ENCODE data around the gene PIK3R2.

PIK3R2 gene

DNA sequence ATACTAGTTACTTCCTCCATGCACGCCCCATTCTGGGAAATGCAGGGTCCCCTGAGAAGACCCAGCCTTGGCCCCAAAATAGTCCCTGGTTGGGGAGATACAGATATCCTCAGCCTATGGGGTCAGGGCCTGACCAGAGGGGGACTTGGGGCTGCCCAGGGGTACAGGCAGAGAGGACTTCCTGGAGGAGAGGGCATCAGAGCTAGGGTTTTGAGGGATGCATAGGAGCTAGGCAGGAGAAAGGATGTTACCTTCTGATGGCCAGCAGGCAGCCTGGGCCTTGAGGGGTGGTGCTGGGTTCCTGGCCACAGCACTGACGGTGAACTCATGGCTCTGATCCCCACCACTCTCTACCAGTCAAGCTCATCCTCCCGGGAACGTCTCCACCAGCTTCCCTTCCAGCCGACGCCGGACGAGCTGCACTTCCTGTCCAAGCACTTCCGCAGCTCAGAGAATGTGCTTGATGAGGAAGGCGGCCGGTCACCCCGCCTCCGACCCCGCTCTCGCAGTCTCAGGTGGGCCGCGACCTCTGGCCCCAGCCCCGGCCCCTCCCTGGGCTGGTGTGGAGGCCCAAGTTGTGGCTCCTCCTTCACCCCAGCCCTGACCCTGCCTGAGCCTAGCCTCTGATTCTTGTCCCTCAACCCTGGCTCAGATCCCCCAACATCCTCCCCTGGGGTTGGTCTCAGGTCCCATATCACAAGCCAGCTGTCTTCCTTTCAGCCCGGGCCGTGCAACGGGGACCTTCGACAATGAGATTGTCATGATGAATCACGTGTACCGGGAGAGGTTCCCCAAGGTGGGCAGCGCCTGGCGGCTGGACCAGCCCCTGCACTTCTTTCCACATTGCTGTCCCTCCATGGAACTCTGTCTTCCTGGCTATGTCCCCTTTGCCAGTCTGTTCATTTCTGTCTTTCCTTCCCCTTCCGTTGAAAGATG is 29.8 kb upstream of the PIK3R2 start:
- no peak for DNase-seq (ENCODE audit: low read depth in 2 of 2, low spot score in 1 of 2)

DNA sequence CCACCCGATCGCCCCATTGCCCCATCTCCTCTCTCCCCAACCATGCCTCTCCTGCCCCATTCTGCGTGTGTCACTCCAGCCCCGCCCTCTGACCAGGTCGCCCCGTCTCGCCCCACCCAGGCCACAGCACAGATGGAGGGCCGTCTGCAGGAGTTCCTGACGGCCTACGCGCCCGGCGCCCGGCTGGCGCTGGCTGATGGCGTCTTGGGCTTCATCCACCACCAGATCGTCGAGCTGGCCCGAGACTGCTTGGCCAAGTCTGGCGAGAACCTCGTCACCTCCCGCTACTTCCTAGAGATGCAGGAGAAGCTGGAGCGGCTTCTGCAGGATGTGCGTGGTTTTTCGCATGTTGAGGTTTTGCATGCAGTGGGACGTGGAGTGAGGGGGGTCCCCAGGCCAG is 29.1 kb upstream of the PIK3R2 start:
- DNase-seq (ENCODE audit: low read depth in 2 of 2, low spot score in 1 of 2) = no peak

DNA sequence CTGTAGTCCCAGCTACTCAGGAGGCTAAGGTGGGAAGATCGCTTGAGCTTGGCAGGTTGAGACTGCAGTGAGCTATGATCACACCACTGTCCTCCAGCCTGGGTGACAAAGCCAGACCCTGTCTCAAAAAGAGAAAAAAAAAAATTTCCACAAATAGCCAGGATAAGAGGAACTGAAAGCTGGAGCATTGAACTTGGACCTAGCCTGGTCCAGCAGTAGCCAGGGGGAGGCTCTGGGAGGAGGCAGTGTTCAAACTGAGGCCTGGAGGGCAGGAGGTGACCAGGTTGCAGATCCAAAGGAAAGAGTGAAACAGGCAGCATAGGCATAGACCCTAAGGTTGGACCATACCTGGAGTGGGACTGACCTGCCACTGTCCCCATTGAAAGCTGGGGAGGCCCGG is 26.9 kb upstream of the PIK3R2 start:
- DNase-seq (ENCODE audit: low read depth in 2 of 2, low spot score in 1 of 2) = no peak

DNA sequence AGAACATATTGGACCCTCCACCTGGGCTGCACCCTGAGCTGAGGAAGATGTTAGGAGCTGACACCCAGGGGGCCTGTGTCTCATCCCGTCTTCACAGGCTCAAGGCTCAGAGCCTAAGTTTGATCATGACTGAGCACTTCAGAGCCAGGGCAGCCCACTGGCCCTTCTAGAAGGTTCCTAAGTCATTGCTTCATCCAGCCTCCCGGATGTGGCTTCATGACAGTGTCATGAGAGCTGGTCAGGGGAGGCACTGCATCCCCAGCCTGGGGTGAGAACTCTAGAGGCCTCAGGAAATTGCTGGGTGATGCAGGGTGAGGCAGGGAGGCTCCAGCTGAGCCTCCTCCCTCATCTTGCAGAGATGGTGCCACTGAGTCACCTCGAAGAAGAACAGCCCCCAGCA is 24.9 kb upstream of the PIK3R2 start:
- DNase-seq (ENCODE audit: low read depth in 2 of 2, low spot score in 1 of 2) = no peak

DNA sequence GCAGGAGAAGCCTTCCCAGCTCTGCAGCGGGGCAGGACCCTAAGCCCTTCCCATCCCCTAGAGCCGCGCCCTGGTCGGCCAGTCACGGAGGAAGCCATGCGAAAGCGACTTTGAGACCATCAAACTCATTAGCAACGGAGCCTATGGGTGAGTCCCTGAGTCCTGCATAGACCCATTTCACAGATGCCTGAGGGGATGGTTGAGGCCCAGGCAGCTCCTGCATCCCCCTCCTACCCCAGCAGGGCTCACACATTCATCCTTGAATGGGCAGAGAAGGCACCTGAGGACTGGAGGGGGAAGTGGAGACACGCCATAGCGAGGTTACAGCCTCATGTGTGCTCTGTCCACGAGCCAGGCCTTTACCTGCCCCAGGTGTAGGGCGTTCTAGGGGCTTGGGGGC is 24.2 kb upstream of the PIK3R2 start:
- no peak for DNase-seq (ENCODE audit: low read depth in 2 of 2, low spot score in 1 of 2)

DNA sequence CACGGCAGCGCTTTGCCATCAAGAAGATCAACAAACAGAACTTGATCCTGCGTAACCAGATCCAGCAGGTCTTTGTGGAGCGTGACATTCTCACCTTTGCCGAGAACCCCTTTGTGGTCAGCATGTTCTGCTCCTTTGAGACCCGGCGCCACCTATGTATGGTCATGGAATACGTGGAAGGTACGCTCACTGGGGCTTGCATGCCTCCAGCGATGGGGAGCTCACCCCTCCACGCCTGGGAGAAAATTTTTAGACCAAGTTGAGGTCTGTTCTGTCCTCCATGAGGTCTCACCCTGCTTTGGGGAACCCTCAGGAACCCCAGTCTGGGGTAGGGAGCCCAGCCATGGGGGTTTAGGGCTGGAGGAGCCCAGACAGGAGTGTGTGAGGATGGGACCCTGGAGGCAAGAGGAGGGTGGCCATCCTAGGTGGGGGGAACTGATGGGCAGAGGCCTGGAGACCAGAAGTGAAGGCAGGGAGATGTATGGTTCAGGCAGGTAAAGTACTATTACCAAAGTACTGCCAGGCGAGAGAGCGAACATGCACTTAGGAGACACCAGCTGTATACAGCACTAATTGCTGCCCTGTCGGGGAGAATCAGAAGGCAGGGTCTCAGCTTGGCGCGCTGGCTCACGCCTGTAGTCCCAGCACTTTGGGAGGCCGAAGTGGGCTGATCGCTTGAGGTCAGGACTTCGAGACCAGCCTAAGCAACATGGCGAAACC is 22.3 kb upstream of the PIK3R2 start:
- no peak for DNase-seq (ENCODE audit: low read depth in 2 of 2, low spot score in 1 of 2)

DNA sequence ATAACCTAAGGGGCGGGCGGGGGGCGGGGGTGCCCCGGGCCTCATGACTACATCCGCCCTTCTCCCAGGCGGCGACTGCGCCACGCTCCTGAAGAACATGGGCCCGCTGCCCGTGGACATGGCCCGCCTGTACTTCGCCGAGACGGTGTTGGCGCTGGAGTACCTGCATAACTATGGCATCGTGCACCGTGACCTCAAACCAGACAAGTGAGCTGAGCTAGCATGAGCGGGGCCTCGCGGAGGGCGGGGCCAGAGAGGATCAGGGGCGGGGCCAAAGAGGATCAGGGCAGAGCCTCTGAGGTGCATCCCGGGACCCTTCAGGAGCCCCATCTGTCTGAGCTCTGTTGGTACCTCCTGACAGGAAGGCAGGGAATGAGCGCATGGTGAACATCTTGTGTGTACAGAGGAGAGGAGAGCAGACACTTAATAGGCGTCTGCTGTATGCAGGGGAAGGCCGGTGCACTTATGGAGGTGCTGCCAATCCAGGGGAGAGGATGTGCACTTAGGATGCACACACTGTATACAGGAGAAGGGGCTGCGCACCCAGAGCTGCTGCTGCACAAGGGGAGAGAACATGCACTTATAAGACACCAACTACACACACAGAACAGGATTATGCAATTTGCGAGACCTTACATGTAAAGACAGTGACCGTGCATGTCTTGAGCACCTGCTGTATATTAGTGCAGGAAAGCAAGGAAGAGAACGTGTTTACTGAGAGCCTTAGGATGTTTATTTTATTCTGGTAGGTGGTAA is 20.9 kb upstream of the PIK3R2 start:
- DNase-seq (ENCODE audit: low read depth in 2 of 2, low spot score in 1 of 2) = no peak

DNA sequence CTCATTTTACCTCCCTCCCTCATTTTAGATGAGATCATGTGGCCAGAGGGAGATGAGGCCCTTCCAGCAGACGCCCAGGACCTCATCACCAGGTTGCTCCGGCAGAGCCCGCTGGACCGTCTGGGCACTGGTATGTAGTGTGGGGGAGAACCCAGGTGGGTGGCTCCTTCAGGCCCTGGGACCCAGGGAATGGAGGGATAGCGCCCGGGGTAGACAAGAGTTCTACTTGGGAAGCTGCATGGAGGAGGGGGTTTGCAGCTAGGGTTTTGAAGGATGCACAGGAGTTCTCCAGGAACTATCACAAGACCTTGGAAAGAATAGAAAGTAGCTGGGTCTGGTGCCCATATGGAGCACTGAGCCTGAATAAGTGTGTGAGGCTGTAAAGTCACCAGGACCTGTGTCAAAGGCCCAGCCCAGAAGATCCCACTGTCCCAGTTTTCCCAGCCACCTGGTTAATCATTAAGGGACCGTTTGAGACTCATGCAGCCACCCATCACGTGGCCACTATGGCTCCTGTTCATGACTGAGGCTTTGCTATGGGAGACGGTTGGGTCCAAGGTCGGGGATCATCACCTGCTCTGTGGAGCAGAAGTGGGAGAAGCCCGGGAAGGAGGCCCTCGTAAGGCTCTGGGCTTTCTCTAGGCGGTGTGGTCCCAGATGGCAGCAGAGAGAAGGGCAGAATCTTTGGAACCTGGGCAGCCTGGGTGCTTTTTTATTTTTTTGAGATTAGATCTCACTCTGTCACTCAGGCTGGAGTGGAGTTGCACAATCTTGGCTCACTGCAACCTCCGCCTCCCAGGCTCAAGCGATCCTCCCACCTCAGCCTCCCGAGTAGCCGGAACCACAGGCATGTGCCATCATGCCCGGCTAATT is 17.0 kb upstream of the PIK3R2 start:
- no peak for DNase-seq (ENCODE audit: low read depth in 2 of 2, low spot score in 1 of 2)

DNA sequence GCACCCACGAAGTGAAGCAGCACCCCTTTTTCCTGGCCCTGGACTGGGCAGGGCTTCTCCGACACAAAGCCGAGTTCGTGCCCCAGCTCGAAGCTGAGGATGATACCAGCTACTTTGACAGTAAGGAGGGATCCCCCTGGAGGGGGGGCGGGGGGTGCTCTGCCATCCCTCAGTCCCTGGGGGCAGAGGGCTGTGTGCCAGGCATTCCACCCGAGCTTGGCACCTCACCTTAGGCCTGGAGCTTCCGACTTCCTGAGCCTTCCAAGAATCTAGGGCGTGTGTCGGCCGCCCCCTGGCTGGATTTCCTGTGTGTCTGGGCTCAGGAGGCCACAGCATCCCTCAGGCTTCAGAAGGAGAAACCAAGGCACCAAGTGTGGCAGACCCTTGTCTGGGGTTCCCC is 15.7 kb upstream of the PIK3R2 start:
- DNase-seq (ENCODE audit: low read depth in 2 of 2, low spot score in 1 of 2) = no peak

DNA sequence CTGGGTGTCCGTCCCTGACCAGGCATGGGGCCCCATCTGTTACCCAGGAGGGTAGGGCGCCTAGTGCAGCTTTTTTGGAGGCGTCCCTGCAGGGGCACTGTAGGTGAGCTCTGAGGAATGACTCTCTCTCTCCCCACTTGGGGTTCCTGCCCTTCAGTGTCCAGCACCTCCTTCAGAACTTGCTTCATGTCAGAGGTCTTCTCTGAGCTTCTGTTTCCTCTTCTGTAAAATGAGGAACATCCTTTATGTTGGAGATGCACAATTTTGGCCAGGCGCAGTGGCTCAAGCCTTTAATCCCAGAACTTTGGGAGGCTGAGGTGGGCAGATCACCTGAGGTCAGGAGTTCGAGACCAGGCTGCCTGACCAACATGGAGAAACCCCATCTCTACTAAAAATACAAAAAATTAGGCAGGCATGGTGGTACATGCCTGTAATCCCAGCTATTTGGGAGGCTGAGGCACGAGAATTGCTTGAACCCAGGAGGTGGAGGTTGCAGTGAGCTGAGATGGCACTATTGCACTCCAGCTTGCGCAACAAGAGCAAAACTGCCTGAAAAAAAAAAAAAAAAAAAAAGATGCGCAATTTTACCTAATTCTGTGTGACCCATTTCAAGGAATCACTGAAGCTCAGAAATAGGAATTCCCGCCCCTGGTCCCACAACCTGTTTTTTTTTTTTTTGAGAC is 15.2 kb upstream of the PIK3R2 start:
- no peak for DNase-seq (ENCODE audit: low read depth in 2 of 2, low spot score in 1 of 2)

DNA sequence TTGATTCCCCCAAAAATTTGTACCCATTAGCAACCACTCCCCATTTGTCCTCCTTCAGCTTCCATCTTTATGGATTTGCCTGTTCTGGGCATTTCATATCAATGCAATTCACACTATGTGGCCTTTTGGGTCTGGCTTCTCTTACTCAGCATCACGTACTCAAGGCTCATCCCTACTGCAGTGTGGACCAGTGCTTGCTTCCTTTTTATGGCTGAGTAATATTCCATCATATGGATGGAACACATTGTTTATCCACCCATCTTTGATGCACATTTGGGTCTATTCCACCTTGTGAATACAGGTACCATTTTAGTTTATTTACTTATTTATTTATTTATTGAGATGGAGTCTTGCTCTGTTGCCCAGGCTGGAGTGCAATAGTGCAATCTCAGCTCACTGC is 12.5 kb upstream of the PIK3R2 start:
- DNase-seq (ENCODE audit: low read depth in 2 of 2, low spot score in 1 of 2) = no peak

DNA sequence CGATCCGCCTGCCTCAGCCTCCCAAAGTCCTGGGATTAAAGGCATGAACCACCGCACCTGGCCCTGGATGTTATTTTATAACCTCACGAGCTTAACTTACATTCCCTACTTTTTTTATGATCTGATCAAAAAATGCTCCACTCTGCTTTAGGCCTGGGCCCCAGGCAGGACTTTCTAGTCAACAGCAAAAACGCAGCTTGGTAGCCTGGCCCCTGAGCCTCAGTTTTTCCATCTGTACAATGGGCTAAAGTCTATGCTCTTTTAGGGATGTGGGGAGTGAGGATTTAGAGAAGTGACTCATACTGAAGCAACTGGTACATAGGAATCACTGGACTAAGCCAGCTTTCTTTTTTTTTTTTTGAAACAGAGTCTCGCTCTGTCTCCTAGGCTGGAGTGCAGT is 11.9 kb upstream of the PIK3R2 start:
- DNase-seq (ENCODE audit: low read depth in 2 of 2, low spot score in 1 of 2) = no peak

DNA sequence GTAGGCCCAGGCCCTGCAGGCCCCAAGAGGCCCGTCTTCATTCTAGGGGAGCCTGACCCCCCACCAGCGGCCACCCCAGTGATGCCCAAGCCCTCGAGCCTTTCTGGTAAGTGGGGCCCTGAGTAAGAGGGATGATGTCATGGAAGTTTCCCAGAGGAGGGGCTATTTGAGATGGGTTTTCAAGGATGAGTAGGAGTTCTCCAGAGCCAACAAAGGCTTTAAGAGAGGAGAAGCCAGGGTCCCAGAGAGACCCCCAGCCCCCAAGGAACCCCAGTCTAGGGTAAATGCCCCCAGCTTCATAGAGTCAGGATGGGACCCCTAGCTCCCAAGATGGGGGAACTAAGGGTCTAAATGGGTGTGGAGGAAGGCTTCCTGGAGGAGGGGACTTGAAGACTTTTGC is 9.1 kb upstream of the PIK3R2 start:
- DNase-seq (ENCODE audit: low read depth in 2 of 2, low spot score in 1 of 2) = no peak

DNA sequence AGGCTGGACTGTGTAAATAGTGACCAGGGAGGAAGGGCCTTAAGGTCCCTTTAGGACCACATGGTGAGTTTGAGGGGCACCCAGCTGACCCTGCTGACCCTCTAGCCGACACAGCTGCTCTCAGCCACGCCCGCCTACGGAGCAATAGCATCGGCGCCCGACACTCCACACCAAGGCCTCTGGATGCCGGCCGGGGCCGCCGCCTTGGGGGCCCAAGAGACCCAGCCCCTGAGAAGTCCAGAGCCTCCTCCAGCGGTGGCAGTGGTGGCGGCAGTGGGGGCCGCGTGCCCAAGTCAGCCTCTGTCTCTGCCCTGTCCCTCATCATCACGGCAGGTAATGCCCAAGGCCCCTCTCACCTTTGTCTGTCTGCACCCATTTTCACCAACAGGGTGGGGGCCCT is 8.6 kb upstream of the PIK3R2 start:
- DNase-seq (ENCODE audit: low read depth in 2 of 2, low spot score in 1 of 2) = no peak

DNA sequence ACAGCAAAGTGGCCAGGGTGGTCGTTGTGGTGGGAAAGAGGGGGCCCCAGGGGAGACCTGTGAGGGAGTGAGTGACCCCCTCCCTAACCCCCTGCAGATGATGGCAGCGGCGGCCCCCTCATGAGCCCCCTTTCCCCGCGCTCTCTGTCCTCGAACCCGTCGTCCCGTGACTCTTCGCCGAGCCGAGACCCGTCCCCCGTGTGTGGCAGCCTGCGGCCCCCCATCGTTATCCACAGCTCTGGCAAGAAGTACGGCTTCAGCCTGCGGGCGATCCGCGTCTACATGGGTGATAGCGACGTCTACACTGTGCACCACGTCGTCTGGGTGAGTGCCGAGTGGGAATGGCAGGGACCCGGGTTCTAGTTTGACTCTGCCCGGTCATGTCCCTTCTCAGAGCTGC is 8.1 kb upstream of the PIK3R2 start:
- no peak for DNase-seq (ENCODE audit: low read depth in 2 of 2, low spot score in 1 of 2)

DNA sequence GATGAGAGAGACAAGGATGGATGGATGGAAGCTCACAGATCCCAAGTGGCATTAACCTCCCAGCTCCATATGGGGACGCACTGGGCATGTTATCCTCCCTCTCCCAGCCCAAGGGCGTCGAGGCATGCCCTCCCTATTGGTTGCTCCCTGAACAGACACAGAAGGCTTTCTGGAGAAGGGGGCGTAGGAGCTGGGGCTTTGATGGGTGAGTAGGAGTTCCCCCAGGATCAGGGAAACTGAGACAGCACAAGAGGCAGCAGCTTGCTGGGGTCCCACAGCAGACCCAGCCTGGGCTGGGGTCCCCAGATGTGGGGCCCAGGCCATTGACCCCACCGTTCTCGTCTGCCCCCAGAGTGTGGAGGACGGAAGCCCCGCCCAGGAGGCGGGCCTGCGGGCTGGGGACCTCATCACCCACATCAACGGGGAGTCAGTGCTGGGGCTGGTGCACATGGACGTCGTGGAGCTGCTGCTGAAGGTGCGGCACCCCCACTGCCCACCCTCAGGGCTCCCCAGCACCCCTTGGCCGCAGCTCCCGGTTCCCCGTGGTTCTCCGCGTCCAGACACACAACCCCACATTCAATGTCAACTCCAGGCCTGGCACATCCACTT is 7.5 kb upstream of the PIK3R2 start:
- no peak for DNase-seq (ENCODE audit: low read depth in 2 of 2, low spot score in 1 of 2)

DNA sequence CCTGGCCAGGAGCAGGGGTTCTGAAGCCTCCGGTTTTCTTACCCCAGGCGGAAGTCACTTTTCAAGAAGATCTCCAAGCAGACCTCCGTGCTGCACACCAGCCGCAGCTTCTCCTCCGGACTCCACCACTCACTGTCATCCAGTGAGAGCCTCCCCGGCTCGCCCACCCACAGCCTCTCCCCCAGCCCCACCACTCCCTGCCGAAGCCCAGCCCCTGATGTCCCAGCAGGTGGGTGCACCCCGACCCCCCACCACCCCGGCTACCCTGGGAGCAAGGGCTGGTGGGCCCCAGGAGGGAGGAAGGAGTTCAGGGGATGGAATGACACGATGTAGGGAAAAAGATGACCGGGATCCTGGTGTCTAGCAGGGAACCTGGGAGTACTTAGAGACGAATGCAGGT is 5.6 kb upstream of the PIK3R2 start:
- no peak for DNase-seq (ENCODE audit: low read depth in 2 of 2, low spot score in 1 of 2)

DNA sequence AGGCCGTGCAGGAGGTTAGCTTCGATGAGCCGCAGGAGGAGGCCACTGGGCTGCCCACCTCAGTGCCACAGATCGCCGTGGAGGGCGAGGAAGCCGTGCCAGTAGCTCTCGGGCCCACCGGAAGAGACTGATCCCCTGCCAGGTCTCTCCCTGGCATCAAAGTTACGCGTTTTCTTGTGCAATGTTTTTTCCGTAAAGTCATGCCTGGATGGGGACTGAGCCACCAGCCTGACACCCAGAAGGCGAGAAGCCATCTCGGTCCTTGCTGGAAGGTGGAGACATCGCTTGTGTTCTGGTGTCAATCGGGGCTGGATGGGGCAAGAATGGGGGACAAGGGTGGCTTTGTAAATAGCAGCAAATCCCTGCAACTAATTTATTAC is 3.4 kb upstream of the PIK3R2 start:
- no peak for DNase-seq (ENCODE audit: low read depth in 2 of 2, low spot score in 1 of 2)

DNA sequence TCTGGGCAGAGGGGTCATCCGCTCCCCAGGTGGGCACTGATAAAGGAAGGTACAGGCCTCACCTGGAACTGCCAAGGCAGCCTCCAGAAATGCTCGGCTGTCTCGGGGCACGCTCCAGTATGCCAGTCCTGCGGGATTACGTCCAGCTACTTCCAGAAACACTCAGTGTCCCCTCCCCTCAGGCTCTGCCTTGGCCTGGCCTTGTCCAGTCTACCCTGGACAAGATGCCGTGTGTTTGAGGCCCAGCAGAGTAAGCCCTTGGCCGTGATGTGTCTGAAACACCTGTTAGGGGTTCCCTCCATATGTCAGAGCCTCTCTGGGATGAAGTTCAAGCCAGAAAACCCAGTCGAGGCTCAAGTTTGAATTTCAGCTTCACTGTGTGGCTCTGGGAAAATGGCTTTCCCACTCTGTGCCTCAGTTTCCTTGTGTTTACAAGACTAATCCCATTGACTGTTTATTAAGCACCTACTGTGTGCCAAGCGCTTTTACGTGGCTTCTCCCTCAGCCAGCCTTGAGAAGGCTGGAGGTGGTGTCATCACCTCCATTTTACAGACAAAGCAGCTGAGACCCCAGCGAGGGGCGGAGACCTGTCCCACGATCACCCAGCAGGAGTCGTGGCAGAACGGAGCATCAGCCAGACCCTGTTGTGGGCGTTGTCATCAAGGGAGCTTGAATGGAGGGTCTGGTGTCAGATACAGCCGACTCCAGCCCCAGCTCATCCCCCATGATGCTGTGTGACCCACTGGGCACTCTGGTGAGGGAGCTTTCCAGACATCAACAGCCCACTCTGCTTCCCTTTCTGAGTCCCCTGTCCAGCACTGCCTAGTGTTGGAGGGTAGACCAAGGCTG is 2.0 kb upstream of the PIK3R2 start:
- DNase-seq (ENCODE audit: low read depth in 2 of 2, low spot score in 1 of 2) = no peak
